WTC11 (cell line): ENCODE data around the gene SLC25A30. TPM values are rescaled to one million over a fixed set of nuclear protein-coding genes. Genes with fewer than 3 reads are reported as not detected.

Experiments used
- ATAC-seq: fragments of 200-7000 bp; cut with Tn5 transposase; 2 replicates; pipeline ENCODE4 v1.10.0; 2021; ENCODE audit warnings: mild to moderate bottlenecking, moderate library complexity
- CTCF ChIA-PET: fragments of 300-600 bp; sonication (Branson Sonifier 250); formaldehyde crosslinking; loops from one replicate; lab custom pipeline; 2021; ENCODE audit warnings: antibody characterized with exemption; lab: Charles Lee
- POLR2A ChIA-PET: fragments of 350-600 bp; sonication (Branson Sonifier 250); formaldehyde crosslinking; loops from one replicate; lab custom pipeline; 2021; ENCODE audit warnings: antibody characterized with exemption; lab: Charles Lee
- DNase-seq: peaks from one replicate; pipeline ENCODE4 v3.0.0; 2021; ENCODE audit warnings: low spot score
- H3K27ac Mint-ChIP-seq: 2 replicates; pipeline ENCODE4 v1.8.0; 2021; ENCODE audit warnings: mixed read lengths
- H3K27me3 Mint-ChIP-seq: 2 replicates; pipeline ENCODE4 v1.8.0; 2021; ENCODE audit warnings: low read depth, mild to moderate bottlenecking, moderate library complexity, mixed read lengths
- H3K36me3 Mint-ChIP-seq: 2 replicates; pipeline ENCODE4 v1.8.0; 2021; ENCODE audit warnings: mixed read lengths
- H3K4me1 Mint-ChIP-seq: 2 replicates; pipeline ENCODE4 v1.8.0; 2022; ENCODE audit warnings: mixed read lengths
- H3K4me3 Mint-ChIP-seq: 2 replicates; pipeline ENCODE4 v1.8.0; 2021; ENCODE audit warnings: mild to moderate bottlenecking, moderate library complexity, mixed read lengths
- H3K9me3 Mint-ChIP-seq: 2 replicates; pipeline ENCODE4 v1.8.0; 2021; ENCODE audit warnings: mixed read lengths
- ARID4B ChIP-seq: sonication (generic); formaldehyde crosslinking; IDR thresholded peaks from 2 replicates; pipeline ENCODE4 v1.8.0; 2023; ENCODE audit warnings: missing genetic modification reagents, mild to moderate bottlenecking, borderline replicate concordance
- E2F4 ChIP-seq: sonication (generic); formaldehyde crosslinking; IDR thresholded peaks from 2 replicates; pipeline ENCODE4 v1.8.1; 2022; ENCODE audit warnings: low read depth, mild to moderate bottlenecking, moderate library complexity, missing genetic modification reagents, borderline replicate concordance
- EMX1 ChIP-seq: fragments of 250-450 bp; sonication (Bioruptor Pico); IDR thresholded peaks from 2 replicates; pipeline ENCODE4 v1.8.0; 2021; ENCODE audit warnings: mild to moderate bottlenecking
- ESRRA ChIP-seq: sonication (generic); formaldehyde crosslinking; IDR thresholded peaks from 2 replicates; pipeline ENCODE4 v1.8.1; 2022; ENCODE audit warnings: mild to moderate bottlenecking, missing genetic modification reagents, borderline replicate concordance
- FOXJ3 ChIP-seq: sonication (generic); formaldehyde crosslinking; IDR thresholded peaks from 2 replicates; pipeline ENCODE4 v1.9.0; 2021; ENCODE audit warnings: missing genetic modification reagents, mild to moderate bottlenecking, borderline replicate concordance
- FOXP4 ChIP-seq: sonication (generic); formaldehyde crosslinking; IDR thresholded peaks from 2 replicates; pipeline ENCODE4 v1.8.0; 2022; ENCODE audit warnings: mild to moderate bottlenecking, missing genetic modification reagents
- IRF1 ChIP-seq: sonication (generic); formaldehyde crosslinking; IDR thresholded peaks from 2 replicates; pipeline ENCODE4 v1.8.0; 2023; ENCODE audit warnings: missing genetic modification reagents
- JUN ChIP-seq: sonication (generic); formaldehyde crosslinking; IDR thresholded peaks from 2 replicates; pipeline ENCODE4 v1.8.0; 2023; ENCODE audit warnings: mild to moderate bottlenecking, missing genetic modification reagents
- NFE2L1 ChIP-seq: sonication (generic); formaldehyde crosslinking; IDR thresholded peaks from 2 replicates; pipeline ENCODE4 v1.8.1; 2023; ENCODE audit warnings: missing genetic modification reagents
- NR2C2 ChIP-seq: sonication (generic); formaldehyde crosslinking; IDR thresholded peaks from 2 replicates; pipeline ENCODE4 v1.8.0; 2022; ENCODE audit warnings: mild to moderate bottlenecking, missing genetic modification reagents
- NR3C1 ChIP-seq: sonication (generic); formaldehyde crosslinking; conservative IDR thresholded peaks from 2 replicates; pipeline ENCODE4 v1.8.1; 2023; ENCODE audit warnings: low read depth, mild to moderate bottlenecking, missing genetic modification reagents
- SMAD4 ChIP-seq: sonication (generic); formaldehyde crosslinking; IDR thresholded peaks from 2 replicates; pipeline ENCODE4 v1.8.0; 2022; ENCODE audit warnings: mild to moderate bottlenecking, missing genetic modification reagents
- TCF7 ChIP-seq: sonication (generic); formaldehyde crosslinking; IDR thresholded peaks from 2 replicates; pipeline ENCODE4 v1.8.0; 2022; ENCODE audit warnings: mild to moderate bottlenecking, low read depth, missing genetic modification reagents, moderate library complexity
- USF2 ChIP-seq: sonication (generic); formaldehyde crosslinking; IDR thresholded peaks from 2 replicates; pipeline ENCODE4 v1.8.1; 2023; ENCODE audit warnings: mild to moderate bottlenecking, missing genetic modification reagents, moderate library complexity
- ZNF219 ChIP-seq: sonication (generic); formaldehyde crosslinking; IDR thresholded peaks from 2 replicates; pipeline ENCODE4 v1.8.0; 2023; ENCODE audit warnings: missing genetic modification reagents, mild to moderate bottlenecking, borderline replicate concordance
- ZNF263 ChIP-seq: sonication (generic); formaldehyde crosslinking; IDR thresholded peaks from 2 replicates; pipeline ENCODE4 v1.8.1; 2022; ENCODE audit warnings: low read depth, mild to moderate bottlenecking, moderate library complexity, missing genetic modification reagents
- ZNF512 ChIP-seq: sonication (generic); formaldehyde crosslinking; IDR thresholded peaks from 2 replicates; pipeline ENCODE4 v1.8.1; 2022; ENCODE audit warnings: missing genetic modification reagents, borderline replicate concordance
- ZNF532 ChIP-seq: fragments of 250-450 bp; sonication (Bioruptor Pico); IDR thresholded peaks from 2 replicates; pipeline ENCODE4 v1.9.0; 2021; ENCODE audit warnings: mild to moderate bottlenecking, borderline replicate concordance
- total RNA-seq: library from RNA; stranded (reverse); gene quantifications from 3 replicates; pipeline ENCODE4 v1.2.3, GENCODE V29; 2021

SLC25A30 gene
- total RNA-seq, 1 experiment from 2014 or later = 8.2 TPM

GRCh38 chr13:45456196-45456972, 38.2 kb upstream of the SLC25A30 start (continued):
- TF ChIP-seq ARID4B = no peak

- Mint-ChIP-seq H3K4me1 (peaks cover 6% of the 10 kb centered on the region), H3K36me3 (no peaks in the 10 kb centered on the region), H3K4me3 (no peak overlapping the region), H3K27me3 (peaks cover 14% of the 10 kb centered on the region), H3K27ac (no peak overlapping the region), H3K9me3 (peaks cover 20% of the 10 kb centered on the region)
- DNase-seq (no peak), ATAC-seq (no peak)
- ChIA-PET CTCF (no interaction called here), POLR2A (no interaction called here)
- TF ChIP-seq TCF7 (CRISPR knock-in tag) (no peak), EMX1 (CRISPR knock-in tag) (no peak), NR2C2 (no peak), NFE2L1 (CRISPR knock-in tag) (no peak), E2F4 (CRISPR knock-in tag) (no peak), USF2 (CRISPR knock-in tag) (no peak), IRF1 (CRISPR knock-in tag) (no peak), JUN (CRISPR knock-in tag) (no peak), ZNF512 (no peak), ZNF263 (CRISPR knock-in tag) (no peak), FOXP4 (no peak), ESRRA (no peak), SMAD4 (CRISPR knock-in tag) (no peak), FOXJ3 (CRISPR knock-in tag) (no peak), ZNF219 (CRISPR knock-in tag) (no peak), NR3C1 (CRISPR knock-in tag) (no peak), ZNF532 (CRISPR knock-in tag) (no peak)
Measured at GRCh38 chr13:45454204-45454603, 36.0 kb upstream of the SLC25A30 start.
